Measurements from ENCODE around the gene LDB2. TPM values are rescaled to one million over a fixed set of nuclear protein-coding genes. Genes with fewer than 3 reads are reported as not detected.

LDB2 gene
- total RNA-seq, 2 experiments from 2014 or later: not detected

DNA sequence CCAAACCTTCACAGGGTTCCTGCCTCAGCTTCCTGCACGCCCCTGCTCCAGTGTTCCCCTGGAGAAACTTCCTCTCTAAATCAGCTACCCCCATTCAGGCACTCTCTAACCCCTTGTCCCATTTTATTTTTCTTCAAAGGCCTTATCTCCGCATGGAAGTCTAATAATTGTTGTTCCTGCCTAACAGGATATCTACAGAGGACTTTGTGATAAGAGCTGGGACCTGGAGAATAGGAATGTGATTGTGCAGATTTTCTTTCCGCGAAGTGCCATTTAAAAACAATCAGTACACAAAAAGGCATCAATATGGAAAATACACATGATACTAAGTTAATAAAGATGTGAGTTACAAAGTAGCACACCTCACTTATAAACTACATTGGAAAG lies 32.6 kb downstream of the LDB2 start:
- H3K4me1 ChIP-seq (ENCODE audit: insufficient read depth, low read length, poor library complexity, severe bottlenecking): no peaks in the 10 kb centered on the region
- H3K36me3 ChIP-seq (ENCODE audit: insufficient read depth, low read length): no peaks in the 10 kb centered on the region
- no peak for TF ChIP-seq EZH2phosphoT487 (IDR thresholded peaks at IDR 0.05; ENCODE audit: borderline replicate concordance, low read depth, low read length)
- TF ChIP-seq, protein P1, sequence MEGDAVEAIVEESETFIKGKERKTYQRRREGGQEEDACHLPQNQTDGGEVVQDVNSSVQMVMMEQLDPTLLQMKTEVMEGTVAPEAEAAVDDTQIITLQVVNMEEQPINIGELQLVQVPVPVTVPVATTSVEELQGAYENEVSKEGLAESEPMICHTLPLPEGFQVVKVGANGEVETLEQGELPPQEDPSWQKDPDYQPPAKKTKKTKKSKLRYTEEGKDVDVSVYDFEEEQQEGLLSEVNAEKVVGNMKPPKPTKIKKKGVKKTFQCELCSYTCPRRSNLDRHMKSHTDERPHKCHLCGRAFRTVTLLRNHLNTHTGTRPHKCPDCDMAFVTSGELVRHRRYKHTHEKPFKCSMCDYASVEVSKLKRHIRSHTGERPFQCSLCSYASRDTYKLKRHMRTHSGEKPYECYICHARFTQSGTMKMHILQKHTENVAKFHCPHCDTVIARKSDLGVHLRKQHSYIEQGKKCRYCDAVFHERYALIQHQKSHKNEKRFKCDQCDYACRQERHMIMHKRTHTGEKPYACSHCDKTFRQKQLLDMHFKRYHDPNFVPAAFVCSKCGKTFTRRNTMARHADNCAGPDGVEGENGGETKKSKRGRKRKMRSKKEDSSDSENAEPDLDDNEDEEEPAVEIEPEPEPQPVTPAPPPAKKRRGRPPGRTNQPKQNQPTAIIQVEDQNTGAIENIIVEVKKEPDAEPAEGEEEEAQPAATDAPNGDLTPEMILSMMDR (conservative IDR thresholded peaks at IDR 0.05; ENCODE audit: low read length): no peak
- no peak overlapping the region for H3K4me3 ChIP-seq (ENCODE audit: low read depth, low read length, poor library complexity, severe bottlenecking)
- no peak overlapping the region for H3K4me2 ChIP-seq (ENCODE audit: low read length)
- H2AFZ ChIP-seq (ENCODE audit: low read length): no peak overlapping the region
- no peak for DNase-seq (ENCODE audit: low spot score)
- no TSS peak for BruUV-seq (replicated peaks)
- ChIA-PET CTCF (ENCODE audit: unreplicated experiment) (no interaction called here), POLR2A (no interaction called here)
- H3K9me2 ChIP-seq (ENCODE audit: insufficient read depth, low read length): no peaks in the 10 kb centered on the region
- no peaks in the 10 kb centered on the region for H3K9me3 ChIP-seq (ENCODE audit: low read length)
- H3K27ac ChIP-seq (ENCODE audit: low read depth, low read length, poor library complexity, severe bottlenecking): no peak overlapping the region
- intact Hi-C loops (cut with micrococcal nuclease; ENCODE audit: unreplicated experiment): no loop called here
- H3K79me2 ChIP-seq (ENCODE audit: insufficient read depth, low read depth, low read length): no peaks in the 10 kb centered on the region
- no peaks in the 10 kb centered on the region for H4K20me1 ChIP-seq (ENCODE audit: insufficient read depth, low read length)

DNA sequence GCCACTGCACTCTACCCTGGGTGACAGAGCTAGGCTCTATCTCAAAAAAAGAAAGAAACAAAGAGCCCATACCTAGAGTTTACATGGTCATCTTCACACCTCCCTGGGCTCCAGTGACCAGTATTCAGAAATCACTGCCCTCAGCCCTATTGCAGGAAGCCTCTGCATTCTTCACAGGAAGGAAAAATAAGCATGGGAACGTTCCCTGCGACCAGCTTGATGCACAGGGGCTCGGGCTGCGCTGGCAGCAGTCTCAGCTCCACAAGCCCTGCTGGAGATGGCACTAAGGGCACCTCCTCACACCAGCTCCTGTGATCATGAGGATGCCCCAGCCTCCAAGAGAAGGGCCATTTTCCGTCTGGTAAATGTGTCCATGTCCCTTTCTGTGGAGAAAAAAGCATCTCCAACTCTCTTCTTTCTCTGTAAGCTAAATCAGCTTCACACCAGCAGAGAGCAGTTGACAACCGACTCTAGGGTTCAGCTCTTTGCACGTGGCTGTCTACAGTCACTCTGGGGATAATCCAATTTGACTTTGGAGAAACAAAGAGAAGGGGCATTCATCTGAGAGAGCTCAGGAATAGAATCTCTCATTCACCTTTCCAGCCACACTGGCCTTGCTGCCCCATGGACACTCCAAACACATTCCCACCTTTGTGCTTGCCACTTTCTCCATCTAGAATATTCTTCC lies 33.1 kb downstream of the LDB2 start:
- Histone ChIP-seq H3K27ac (ENCODE audit: low read depth, low read length, poor library complexity, severe bottlenecking) (no peak overlapping the region), H4K20me1 (ENCODE audit: insufficient read depth, low read length) (no peaks in the 10 kb centered on the region), H2AFZ (ENCODE audit: low read length) (no peak overlapping the region), H3K9me3 (ENCODE audit: low read length) (no peaks in the 10 kb centered on the region), H3K4me2 (ENCODE audit: low read length) (no peak overlapping the region), H3K36me3 (ENCODE audit: insufficient read depth, low read length) (no peaks in the 10 kb centered on the region), H3K4me3 (ENCODE audit: low read depth, low read length, poor library complexity, severe bottlenecking) (no peak overlapping the region), H3K4me1 (ENCODE audit: insufficient read depth, low read length, poor library complexity, severe bottlenecking) (no peaks in the 10 kb centered on the region), H3K79me2 (ENCODE audit: insufficient read depth, low read depth, low read length) (no peaks in the 10 kb centered on the region), H3K9me2 (ENCODE audit: insufficient read depth, low read length) (no peaks in the 10 kb centered on the region)
- no TSS peak for BruUV-seq (replicated peaks)
- CTCF ChIA-PET (ENCODE audit: unreplicated experiment): no interaction called here
- TF ChIP-seq, protein P1 (conservative IDR thresholded peaks at IDR 0.05; ENCODE audit: low read length): no peak
- TF ChIP-seq EZH2phosphoT487 (IDR thresholded peaks at IDR 0.05; ENCODE audit: borderline replicate concordance, low read depth, low read length): no peak
- intact Hi-C loops (cut with micrococcal nuclease; ENCODE audit: unreplicated experiment): no loop called here
- DNase-seq (ENCODE audit: low spot score): no peak
- POLR2A ChIA-PET: no interaction called here

DNA sequence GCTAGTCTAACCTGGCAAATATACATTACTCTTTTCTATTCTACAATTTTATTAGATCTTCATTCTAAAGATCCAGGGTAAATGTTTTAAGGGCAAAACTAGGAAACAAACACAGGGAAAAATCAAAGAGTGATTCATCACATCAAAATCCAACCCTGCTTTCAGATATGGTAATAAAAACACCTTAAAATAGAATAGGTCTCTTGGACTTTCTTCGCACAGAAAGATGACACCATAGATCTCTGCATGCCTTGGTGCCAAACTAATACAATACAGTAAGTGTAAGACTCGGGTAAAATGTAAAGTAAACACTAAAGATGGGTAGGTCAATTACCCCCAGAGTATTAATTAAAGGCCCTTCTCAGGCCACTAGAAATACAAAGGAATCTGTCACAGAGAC lies 34.2 kb downstream of the LDB2 start:
- no TSS peak for BruUV-seq (replicated peaks)
- H3K4me1 ChIP-seq (ENCODE audit: insufficient read depth, low read length, poor library complexity, severe bottlenecking): no peaks in the 10 kb centered on the region
- no peak overlapping the region for H3K4me2 ChIP-seq (ENCODE audit: low read length)
- H3K79me2 ChIP-seq (ENCODE audit: insufficient read depth, low read depth, low read length): no peaks in the 10 kb centered on the region
- no peaks in the 10 kb centered on the region for H3K36me3 ChIP-seq (ENCODE audit: insufficient read depth, low read length)
- H3K27ac ChIP-seq (ENCODE audit: low read depth, low read length, poor library complexity, severe bottlenecking): no peak overlapping the region
- no peak overlapping the region for H3K4me3 ChIP-seq (ENCODE audit: low read depth, low read length, poor library complexity, severe bottlenecking)
- TF ChIP-seq EZH2phosphoT487 (IDR thresholded peaks at IDR 0.05; ENCODE audit: borderline replicate concordance, low read depth, low read length): no peak
- TF ChIP-seq, protein P1 (conservative IDR thresholded peaks at IDR 0.05; ENCODE audit: low read length): no peak
- H3K9me2 ChIP-seq (ENCODE audit: insufficient read depth, low read length): no peaks in the 10 kb centered on the region
- CTCF ChIA-PET (ENCODE audit: unreplicated experiment): no interaction called here
- intact Hi-C loops (cut with micrococcal nuclease; ENCODE audit: unreplicated experiment): no loop called here
- H2AFZ ChIP-seq (ENCODE audit: low read length): no peak overlapping the region
- no peaks in the 10 kb centered on the region for H4K20me1 ChIP-seq (ENCODE audit: insufficient read depth, low read length)
- H3K9me3 ChIP-seq (ENCODE audit: low read length): no peaks in the 10 kb centered on the region
- POLR2A ChIA-PET: no interaction called here
- DNase-seq (ENCODE audit: low spot score): no peak
